A673 (cell line): ENCODE data around the gene KAT2A. TPM values are rescaled to one million over a fixed set of nuclear protein-coding genes. Genes with fewer than 3 reads are reported as not detected.

Source experiments
- BruUV-seq: library from RNA; stranded (reverse); fragments of 400-500 nt; replicated peaks from 2 replicates; lab custom pipeline; 2021; lab: Mats Ljungman, UMichigan
- CTCF ChIA-PET: fragments of 300-600 bp; sonication (Branson Sonifier 250); formaldehyde crosslinking; loops from one replicate; lab custom pipeline; 2022; ENCODE audit warnings: antibody characterized with exemption; lab: Charles Lee
- POLR2A ChIA-PET: fragments of 300-600 bp; sonication (Branson Sonifier 250); formaldehyde crosslinking; loops from one replicate; lab custom pipeline; 2022; ENCODE audit warnings: antibody characterized with exemption; ENCODE audit not compliant: low non-redundant PET; lab: Charles Lee
- DNase-seq: peaks from one replicate; pipeline ENCODE4 v3.0.0-alpha.2; 2015; ENCODE audit warnings: low spot score
- H3K27ac ChIP-seq: fragments of 200-600 bp; sonication (generic); 2 replicates; pipeline ENCODE4 v1.5.1; 2016; ENCODE audit warnings: mixed run types, low read depth, mild to moderate bottlenecking, mixed read lengths, antibody characterized with exemption, low read length; ENCODE audit not compliant: poor library complexity, severe bottlenecking
- H3K27me3 ChIP-seq: fragments of 200-600 bp; sonication (generic); replicated peaks from 2 replicates; pipeline ENCODE4 v1.6.1; 2017; ENCODE audit warnings: mixed run types, low read depth, mild to moderate bottlenecking, mixed read lengths, antibody characterized with exemption, low read length; ENCODE audit not compliant: insufficient read depth, poor library complexity
- H3K36me3 ChIP-seq: fragments of 200-600 bp; sonication (generic); 2 replicates; pipeline ENCODE4 v1.6.1; 2016; ENCODE audit warnings: mixed run types, mild to moderate bottlenecking, mixed read lengths, antibody characterized with exemption, low read length; ENCODE audit not compliant: insufficient read depth, poor library complexity, severe bottlenecking
- H3K4me1 ChIP-seq: fragments of 200-600 bp; sonication (generic); 2 replicates; pipeline ENCODE4 v1.6.1; 2017; ENCODE audit warnings: mixed run types, mild to moderate bottlenecking, mixed read lengths, antibody characterized with exemption, low read length; ENCODE audit not compliant: insufficient read depth, poor library complexity, severe bottlenecking
- H3K4me3 ChIP-seq: fragments of 200-600 bp; sonication (generic); 2 replicates; pipeline ENCODE4 v1.5.1; 2016; ENCODE audit warnings: low read depth, mixed run types, mild to moderate bottlenecking, mixed read lengths, low read length; ENCODE audit not compliant: poor library complexity, severe bottlenecking
- H3K9me3 ChIP-seq: fragments of 200-600 bp; sonication (generic); 2 replicates; pipeline ENCODE4 v1.6.1; 2016; ENCODE audit warnings: mixed run types, low read depth, mild to moderate bottlenecking, mixed read lengths, antibody characterized with exemption, low read length; ENCODE audit not compliant: poor library complexity, severe bottlenecking
- EZH2 ChIP-seq: fragments of 200-600 bp; sonication (generic); IDR thresholded peaks from 2 replicates; pipeline ENCODE4 v1.6.1; 2017; ENCODE audit warnings: borderline replicate concordance, low read depth, mild to moderate bottlenecking, mixed read lengths, antibody characterized with exemption, low read length; ENCODE audit not compliant: poor library complexity, severe bottlenecking
- intact Hi-C: fragments of 100-400 bp; cut with micrococcal nuclease; formaldehyde crosslinking; loops from one replicate; pipeline ENCODE4 v1.10.0; 2022; ENCODE audit not compliant: unreplicated experiment
- total RNA-seq: library from RNA; stranded (reverse); gene quantifications from 2 replicates; pipeline ENCODE4 v1.2.3, GENCODE V29; 2021
- TF ChIP-seq, protein P1 (sequence below): fragments of 300-800, 200-600 bp; sonication (generic); conservative IDR thresholded peaks from 2 replicates; pipeline ENCODE4 v1.5.1; 2017; ENCODE audit warnings: low read depth, mild to moderate bottlenecking, antibody characterized with exemption, low read length, moderate library complexity, mixed read lengths

The KAT2A gene
- total RNA-seq, 1 experiment from 2014 or later: 30.3 TPM

- CTCF ChIA-PET: no interaction called here
- POLR2A ChIA-PET: no interaction called here
- intact Hi-C loops: no loop called here
These were observed 45.1 kb upstream of the KAT2A start for GRCh38 chr17:42166196-42166763.

DNA sequence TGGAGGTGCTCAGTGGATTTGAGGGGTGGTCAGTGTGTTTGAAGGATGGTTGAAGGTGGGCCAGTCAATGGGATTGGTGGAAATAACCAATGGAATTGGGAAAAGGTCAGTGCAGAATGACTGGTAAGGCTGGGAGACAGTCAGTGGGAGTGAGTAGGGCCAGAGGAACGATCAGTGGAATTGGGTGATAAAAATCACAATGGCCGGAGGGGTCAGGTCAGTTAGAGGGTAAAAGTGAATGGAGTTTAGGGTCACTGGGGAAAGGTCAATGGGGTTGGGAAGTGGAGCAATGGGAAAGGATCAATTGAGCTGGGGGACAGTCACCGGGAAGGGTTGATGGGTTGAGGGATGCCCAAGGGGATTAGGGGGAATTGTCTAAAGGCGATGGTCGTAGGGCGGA, 44.6 kb upstream of the KAT2A start:
- Histone ChIP-seq H3K27me3 (no peaks in the 10 kb centered on the region), H3K27ac (no peak overlapping the region), H3K4me1 (no peaks in the 10 kb centered on the region), H3K9me3 (no peaks in the 10 kb centered on the region), H3K36me3 (no peaks in the 10 kb centered on the region), H3K4me3 (no peak overlapping the region)
- no TSS peak for BruUV-seq
- POLR2A ChIA-PET: no interaction called here
- no peak for DNase-seq
- TF ChIP-seq, protein P1, sequence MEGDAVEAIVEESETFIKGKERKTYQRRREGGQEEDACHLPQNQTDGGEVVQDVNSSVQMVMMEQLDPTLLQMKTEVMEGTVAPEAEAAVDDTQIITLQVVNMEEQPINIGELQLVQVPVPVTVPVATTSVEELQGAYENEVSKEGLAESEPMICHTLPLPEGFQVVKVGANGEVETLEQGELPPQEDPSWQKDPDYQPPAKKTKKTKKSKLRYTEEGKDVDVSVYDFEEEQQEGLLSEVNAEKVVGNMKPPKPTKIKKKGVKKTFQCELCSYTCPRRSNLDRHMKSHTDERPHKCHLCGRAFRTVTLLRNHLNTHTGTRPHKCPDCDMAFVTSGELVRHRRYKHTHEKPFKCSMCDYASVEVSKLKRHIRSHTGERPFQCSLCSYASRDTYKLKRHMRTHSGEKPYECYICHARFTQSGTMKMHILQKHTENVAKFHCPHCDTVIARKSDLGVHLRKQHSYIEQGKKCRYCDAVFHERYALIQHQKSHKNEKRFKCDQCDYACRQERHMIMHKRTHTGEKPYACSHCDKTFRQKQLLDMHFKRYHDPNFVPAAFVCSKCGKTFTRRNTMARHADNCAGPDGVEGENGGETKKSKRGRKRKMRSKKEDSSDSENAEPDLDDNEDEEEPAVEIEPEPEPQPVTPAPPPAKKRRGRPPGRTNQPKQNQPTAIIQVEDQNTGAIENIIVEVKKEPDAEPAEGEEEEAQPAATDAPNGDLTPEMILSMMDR: no peak
- no peak for TF ChIP-seq EZH2
- intact Hi-C loops: no loop called here
- CTCF ChIA-PET: no interaction called here

More at GRCh38 chr17:42166196-42166763, 45.1 kb upstream of the KAT2A start:
- DNase-seq: no peak
- no peak overlapping the region for H3K27ac ChIP-seq
- no peaks in the 10 kb centered on the region for H3K9me3 ChIP-seq
- H3K4me3 ChIP-seq: no peak overlapping the region
- no peaks in the 10 kb centered on the region for H3K27me3 ChIP-seq
- no peaks in the 10 kb centered on the region for H3K4me1 ChIP-seq
- H3K36me3 ChIP-seq: no peaks in the 10 kb centered on the region
- no peak for TF ChIP-seq EZH2
- BruUV-seq: no TSS peak

GRCh38 chr17:42163696-42164407, 42.7 kb upstream of the KAT2A start:
- no TSS peak for BruUV-seq
- Histone ChIP-seq H3K4me1 (no peaks in the 10 kb centered on the region), H3K27ac (no peak overlapping the region), H3K4me3 (no peak overlapping the region), H3K36me3 (no peaks in the 10 kb centered on the region), H3K9me3 (no peaks in the 10 kb centered on the region), H3K27me3 (no peaks in the 10 kb centered on the region)
- POLR2A ChIA-PET: no interaction called here
- DNase-seq: no peak
- intact Hi-C loops: no loop called here
- CTCF ChIA-PET: no interaction called here
- no peak for TF ChIP-seq EZH2
- TF ChIP-seq, protein P1: no peak
